Endothelial cell of umbilical vein (primary cell): Measurements from ENCODE around the gene RPL34. TPM values are rescaled to one million over a fixed set of nuclear protein-coding genes. Genes with fewer than 3 reads are reported as not detected.

Experiments
- BruUV-seq: library from RNA; stranded (reverse); fragments of 400-500 nt; replicated peaks from 2 replicates; lab custom pipeline; 2021; lab: Mats Ljungman, UMichigan
- CTCF ChIA-PET: fragments of 300-600, 350-600 bp; sonication (Branson Sonifier 250); formaldehyde crosslinking; loops from one replicate; lab custom pipeline; 2021; ENCODE audit warnings: antibody characterized with exemption, inconsistent platforms; lab: Charles Lee
- POLR2A ChIA-PET: fragments of 300-600, 350-600 bp; sonication (Branson Sonifier 250); formaldehyde crosslinking; loops from one replicate; lab custom pipeline; 2021; ENCODE audit warnings: antibody characterized with exemption, inconsistent platforms; lab: Charles Lee
- DNase-seq: peaks from one replicate; pipeline ENCODE4 v3.0.0-alpha.2; 2011; ENCODE audit warnings: low read depth, low spot score
- FAIRE-seq: peaks from 2 replicates; lab custom pipeline; 2011; peaks lifted over from hg19 to GRCh38; lab: Jason Lieb, UNC
- H2AFZ ChIP-seq: 2 replicates; pipeline ENCODE4 v1.6.0; 2012; ENCODE audit warnings: low read depth, low read length, control low read depth, inconsistent platforms
- H3K27ac ChIP-seq: 2 replicates; pipeline ENCODE4 v1.5.1; 2011; ENCODE audit warnings: low read depth, mild to moderate bottlenecking, control low read depth, low read length, moderate library complexity; ENCODE audit not compliant: insufficient read depth
- H3K27me3 ChIP-seq, 2 experiments: 2 replicates each; pipeline versions ENCODE4 v1.6.0 to v1.6.1; 2011; ENCODE audit warnings: low read length in 2 of 2, mixed read lengths in 1 of 2; ENCODE audit not compliant: control insufficient read depth in 2 of 2, insufficient read depth in 2 of 2
- H3K36me3 ChIP-seq, 2 experiments: 2 replicates in 1 of 2; 3 replicates in 1 of 2; pipeline ENCODE4 v1.5.1; 2011; ENCODE audit warnings: low read length in 2 of 2, mild to moderate bottlenecking in 1 of 2, moderate library complexity in 1 of 2; ENCODE audit not compliant: control insufficient read depth in 2 of 2, insufficient read depth in 2 of 2; ENCODE audit errors: extremely low read depth in 1 of 2
- H3K4me1 ChIP-seq: 3 replicates; pipeline ENCODE4 v1.5.1; 2011; ENCODE audit warnings: mild to moderate bottlenecking, low read length; ENCODE audit not compliant: control insufficient read depth, insufficient read depth; ENCODE audit errors: extremely low read depth
- H3K4me2 ChIP-seq: 2 replicates; pipeline ENCODE4 v1.6.1; 2011; ENCODE audit warnings: low read length, control low read depth, mixed read lengths; ENCODE audit not compliant: insufficient read depth
- H3K4me3 ChIP-seq, 3 experiments: fragments of 200-600 bp in 1 of 3; sonication (generic), shearing (Covaris generic) in 1 of 3; replicated peaks in 1 of 3; 2 replicates each; pipeline ENCODE4 v1.5.1; 2011 to 2016; ENCODE audit warnings: control low read depth in 3 of 3, low read length in 3 of 3, mild to moderate bottlenecking in 2 of 3, inconsistent platforms in 1 of 3, low read depth in 1 of 3, moderate library complexity in 1 of 3; ENCODE audit not compliant: insufficient read depth in 1 of 3
- H3K79me2 ChIP-seq: 2 replicates; pipeline ENCODE4 v1.6.0; 2012; ENCODE audit warnings: low read length, inconsistent platforms; ENCODE audit not compliant: control insufficient read depth, insufficient read depth
- H3K9ac ChIP-seq: replicated peaks from 2 replicates; pipeline ENCODE3; 2011; ENCODE audit warnings: low read length, control low read depth; ENCODE audit not compliant: insufficient read depth; ENCODE audit errors: extremely low read depth
- H3K9me1 ChIP-seq: replicated peaks from 3 replicates; pipeline ENCODE4 v1.6.0; 2011; ENCODE audit warnings: mild to moderate bottlenecking, low read length; ENCODE audit not compliant: control insufficient read depth, insufficient read depth; ENCODE audit errors: extremely low read depth
- H3K9me3 ChIP-seq: replicated peaks from 2 replicates; pipeline ENCODE4 v1.5.1; 2012; ENCODE audit warnings: low read length, inconsistent platforms; ENCODE audit not compliant: control insufficient read depth, insufficient read depth
- H4K20me1 ChIP-seq: replicated peaks from 2 replicates; pipeline ENCODE3; 2011; ENCODE audit warnings: mild to moderate bottlenecking, low read length; ENCODE audit not compliant: control insufficient read depth, insufficient read depth; ENCODE audit errors: extremely low read depth
- EZH2 ChIP-seq: IDR thresholded peaks from 2 replicates; pipeline ENCODE4 v1.6.1; 2012; ENCODE audit warnings: borderline replicate concordance, low read depth, mild to moderate bottlenecking, moderate library complexity, low read length, inconsistent platforms; ENCODE audit not compliant: severe bottlenecking
- FOS ChIP-seq: IDR thresholded peaks from 2 replicates; pipeline ENCODE4 v1.6.1; 2011; ENCODE audit warnings: mild to moderate bottlenecking, low read length, moderate library complexity, borderline replicate concordance; ENCODE audit not compliant: insufficient read depth
- GATA2 ChIP-seq: IDR thresholded peaks from 2 replicates; pipeline ENCODE4 v1.7.0; 2011; ENCODE audit warnings: low read depth, mild to moderate bottlenecking, moderate library complexity, mixed read lengths, low read length; ENCODE audit not compliant: insufficient read length, insufficient read depth
- JUN ChIP-seq: IDR thresholded peaks from 2 replicates; pipeline ENCODE4 v1.6.1; 2011; ENCODE audit warnings: borderline replicate concordance, low read depth; ENCODE audit not compliant: insufficient read length, insufficient read depth
- MYC ChIP-seq: IDR thresholded peaks from one replicate; pipeline ENCODE4 v1.6.1; 2011; ENCODE audit warnings: mild to moderate bottlenecking, low read depth, low read length
- POLR2A ChIP-seq: IDR thresholded peaks from 2 replicates; pipeline ENCODE4 v1.6.1; 2012; ENCODE audit warnings: low read depth, mild to moderate bottlenecking, control low read depth, low read length
- POLR2AphosphoS5 ChIP-seq: IDR thresholded peaks from 2 replicates; pipeline ENCODE4 v1.6.1; 2012; ENCODE audit warnings: low read depth, mild to moderate bottlenecking, control low read depth, low read length, moderate library complexity; ENCODE audit not compliant: insufficient read depth
- dilution Hi-C: fragments of 300-500 bp; cut with MboI; formaldehyde crosslinking; loops from one replicate; pipeline ENCODE4 v1.15.0; 2019; ENCODE audit warnings: low sequenced_read_pairs; ENCODE audit not compliant: extremely low pct_ligation_motif_present
- intact Hi-C: fragments of 100-400 bp; cut with micrococcal nuclease; formaldehyde crosslinking; loops from one replicate; pipeline ENCODE4 v1.10.0; 2022
- polyA plus RNA-seq, 4 experiments: library from polyadenylated mRNA; depleted of rRNA in 3 of 4; stranded (reverse) in 3 of 4; unstranded in 1 of 4; fragments of >200 nt; gene quantifications; 2 replicates each; pipeline versions ENCODE4 v1.2.1 to v1.2.3, GENCODE V29; 2011 to 2012; ENCODE audit warnings: missing spikeins in 1 of 4
- total RNA-seq: library from RNA; stranded (reverse); gene quantifications from 2 replicates; pipeline ENCODE4 v1.2.3, GENCODE V29; 2021
- TF ChIP-seq, protein P1 (sequence below): IDR thresholded peaks from 2 replicates; pipeline ENCODE4 v1.6.1; 2011; ENCODE audit not compliant: insufficient read depth, insufficient read length
- TF ChIP-seq, protein P2 (sequence below), 2 donors: IDR thresholded peaks; 1 replicate in 1 of 2; 2 replicates in 1 of 2; pipeline ENCODE4 v1.5.1; 2011; ENCODE audit warnings: low read length in 2 of 2, mild to moderate bottlenecking in 2 of 2, moderate library complexity in 2 of 2, control low read depth in 1 of 2, inconsistent platforms in 1 of 2, low read depth in 1 of 2; ENCODE audit not compliant: insufficient read depth in 1 of 2; ENCODE audit errors: extremely low read depth in 1 of 2

Gene RPL34
- total and polyA plus RNA-seq, 2 donors (not counting 3 experiments of a cell fraction or from before 2014, with no cell fraction given) = 1,114 to 2,397 TPM

DNA sequence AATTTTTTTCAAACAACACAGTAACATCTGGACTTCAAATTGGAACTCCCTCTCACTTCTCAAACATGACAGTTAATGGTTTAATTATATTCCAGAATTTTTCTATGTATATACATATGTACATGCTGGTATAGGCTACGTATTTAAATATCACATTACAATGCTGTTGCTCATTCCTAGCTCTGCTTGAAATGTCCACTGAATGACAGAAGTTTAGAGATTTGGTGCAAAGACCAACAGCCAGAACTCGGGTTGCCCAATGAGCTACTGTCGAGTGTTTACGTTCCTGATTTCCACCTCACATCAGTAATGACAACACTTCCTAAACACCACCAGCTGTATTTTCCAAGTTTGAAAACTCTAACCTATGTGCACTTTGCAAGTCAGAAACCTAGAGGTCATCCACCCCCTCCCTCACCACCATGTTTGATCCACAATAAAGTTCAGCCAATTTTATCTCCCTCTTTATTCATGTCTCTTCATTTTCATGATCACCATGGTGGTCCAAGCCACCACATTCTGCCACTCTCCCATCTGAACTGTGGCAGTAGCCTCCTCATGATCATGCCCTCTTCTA lies 49.3 kb upstream of the RPL34 start:
- H3K4me3 ChIP-seq = no peak overlapping the region
- TF ChIP-seq, protein P1, sequence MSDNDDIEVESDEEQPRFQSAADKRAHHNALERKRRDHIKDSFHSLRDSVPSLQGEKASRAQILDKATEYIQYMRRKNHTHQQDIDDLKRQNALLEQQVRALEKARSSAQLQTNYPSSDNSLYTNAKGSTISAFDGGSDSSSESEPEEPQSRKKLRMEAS = no peak
- no peak for TF ChIP-seq GATA2
- no peaks in the 10 kb centered on the region for H4K20me1 ChIP-seq
- dilution Hi-C loops (no loop called here), intact Hi-C loops (loop anchor here (10.0 kb wide), 1 partner anchor 406 kb away; the partner anchor contains the start of gene LEF1)
- H3K4me2 ChIP-seq = no peak overlapping the region
- FAIRE-seq (no peak), DNase-seq (no peak)
- no peaks in the 10 kb centered on the region for H3K9me1 ChIP-seq
- no peaks in the 10 kb centered on the region for H3K4me1 ChIP-seq
- no peaks in the 10 kb centered on the region for H3K79me2 ChIP-seq
- ChIA-PET POLR2A (no interaction called here), CTCF (interaction anchor here (1.2 to 7.0 kb wide), 7 partner anchors 11 to 552 kb away, joined by 3 to 246 read pairs (median 15); no protein-coding TSS in a partner anchor)
- H3K27me3 ChIP-seq = peaks cover 5% of the 10 kb centered on the region in 2 experiments
- H3K36me3 ChIP-seq = no peaks in the 10 kb centered on the region
- H3K27ac ChIP-seq = no peak overlapping the region
- H3K9ac ChIP-seq = no peak overlapping the region
- H2AFZ ChIP-seq = no peak overlapping the region
- no TSS peak for BruUV-seq
- H3K9me3 ChIP-seq = no peaks in the 10 kb centered on the region

DNA sequence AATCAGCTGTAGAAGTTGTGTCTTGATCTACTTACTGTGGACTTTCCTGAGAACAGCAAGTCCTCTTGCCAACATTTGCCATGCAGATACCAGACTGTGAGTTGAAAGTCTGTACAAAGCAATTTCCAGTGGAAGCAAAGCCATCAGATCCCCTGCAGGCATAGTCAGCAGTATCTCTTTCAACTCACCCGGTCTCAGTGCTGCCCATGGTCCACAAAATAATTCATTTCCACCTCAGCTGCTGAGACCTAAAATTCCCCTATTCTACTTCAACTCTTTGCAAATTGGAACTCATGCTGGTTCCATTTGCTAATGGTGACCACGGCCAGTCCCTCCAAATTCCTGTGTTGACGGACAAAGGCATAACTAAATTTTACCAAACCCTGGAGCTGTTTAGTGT lies 46.0 kb upstream of the RPL34 start:
- no peaks in the 10 kb centered on the region for H3K9me3 ChIP-seq
- no peak overlapping the region for H3K4me2 ChIP-seq
- BruUV-seq = no TSS peak
- H3K27ac ChIP-seq = no peak overlapping the region
- no peak overlapping the region for H2AFZ ChIP-seq
- H3K27me3 ChIP-seq = peaks cover 3 to 5% of the 10 kb centered on the region in 2 experiments
- intact Hi-C loops (loop anchor here (10.0 kb wide), 1 partner anchor 410 kb away; the partner anchor contains the start of gene LEF1), dilution Hi-C loops (no loop called here)
- no peaks in the 10 kb centered on the region for H3K36me3 ChIP-seq
- DNase-seq (no peak), FAIRE-seq (no peak)
- H3K9me1 ChIP-seq = no peaks in the 10 kb centered on the region
- no peaks in the 10 kb centered on the region for H4K20me1 ChIP-seq
- no peaks in the 10 kb centered on the region for H3K79me2 ChIP-seq
- H3K9ac ChIP-seq = no peak overlapping the region
- CTCF ChIA-PET = interaction anchor here (6.0 to 7.0 kb wide), 3 partner anchors 10 to 555 kb away, joined by 40 to 246 read pairs (median 93); no protein-coding TSS in a partner anchor
- POLR2A ChIA-PET = no interaction called here
- H3K4me1 ChIP-seq = no peaks in the 10 kb centered on the region
- TF ChIP-seq POLR2AphosphoS5 = no peak
- TF ChIP-seq EZH2 = no peak
- no peak for TF ChIP-seq GATA2
- TF ChIP-seq MYC = no peak
- no peak for TF ChIP-seq POLR2A
- TF ChIP-seq JUN = no peak
- TF ChIP-seq, protein P1 = no peak
- TF ChIP-seq, protein P2, sequence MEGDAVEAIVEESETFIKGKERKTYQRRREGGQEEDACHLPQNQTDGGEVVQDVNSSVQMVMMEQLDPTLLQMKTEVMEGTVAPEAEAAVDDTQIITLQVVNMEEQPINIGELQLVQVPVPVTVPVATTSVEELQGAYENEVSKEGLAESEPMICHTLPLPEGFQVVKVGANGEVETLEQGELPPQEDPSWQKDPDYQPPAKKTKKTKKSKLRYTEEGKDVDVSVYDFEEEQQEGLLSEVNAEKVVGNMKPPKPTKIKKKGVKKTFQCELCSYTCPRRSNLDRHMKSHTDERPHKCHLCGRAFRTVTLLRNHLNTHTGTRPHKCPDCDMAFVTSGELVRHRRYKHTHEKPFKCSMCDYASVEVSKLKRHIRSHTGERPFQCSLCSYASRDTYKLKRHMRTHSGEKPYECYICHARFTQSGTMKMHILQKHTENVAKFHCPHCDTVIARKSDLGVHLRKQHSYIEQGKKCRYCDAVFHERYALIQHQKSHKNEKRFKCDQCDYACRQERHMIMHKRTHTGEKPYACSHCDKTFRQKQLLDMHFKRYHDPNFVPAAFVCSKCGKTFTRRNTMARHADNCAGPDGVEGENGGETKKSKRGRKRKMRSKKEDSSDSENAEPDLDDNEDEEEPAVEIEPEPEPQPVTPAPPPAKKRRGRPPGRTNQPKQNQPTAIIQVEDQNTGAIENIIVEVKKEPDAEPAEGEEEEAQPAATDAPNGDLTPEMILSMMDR (IDR thresholded peaks at IDR 0.05; ENCODE audit: extremely low read depth in 1 of 2, insufficient read depth in 1 of 2, low read depth in 1 of 2, low read length in 2 of 2) = no peak
- TF ChIP-seq FOS = no peak
- no peak overlapping the region for H3K4me3 ChIP-seq
